ENCODE results near the gene PEX14.

PEX14 gene

DNA sequence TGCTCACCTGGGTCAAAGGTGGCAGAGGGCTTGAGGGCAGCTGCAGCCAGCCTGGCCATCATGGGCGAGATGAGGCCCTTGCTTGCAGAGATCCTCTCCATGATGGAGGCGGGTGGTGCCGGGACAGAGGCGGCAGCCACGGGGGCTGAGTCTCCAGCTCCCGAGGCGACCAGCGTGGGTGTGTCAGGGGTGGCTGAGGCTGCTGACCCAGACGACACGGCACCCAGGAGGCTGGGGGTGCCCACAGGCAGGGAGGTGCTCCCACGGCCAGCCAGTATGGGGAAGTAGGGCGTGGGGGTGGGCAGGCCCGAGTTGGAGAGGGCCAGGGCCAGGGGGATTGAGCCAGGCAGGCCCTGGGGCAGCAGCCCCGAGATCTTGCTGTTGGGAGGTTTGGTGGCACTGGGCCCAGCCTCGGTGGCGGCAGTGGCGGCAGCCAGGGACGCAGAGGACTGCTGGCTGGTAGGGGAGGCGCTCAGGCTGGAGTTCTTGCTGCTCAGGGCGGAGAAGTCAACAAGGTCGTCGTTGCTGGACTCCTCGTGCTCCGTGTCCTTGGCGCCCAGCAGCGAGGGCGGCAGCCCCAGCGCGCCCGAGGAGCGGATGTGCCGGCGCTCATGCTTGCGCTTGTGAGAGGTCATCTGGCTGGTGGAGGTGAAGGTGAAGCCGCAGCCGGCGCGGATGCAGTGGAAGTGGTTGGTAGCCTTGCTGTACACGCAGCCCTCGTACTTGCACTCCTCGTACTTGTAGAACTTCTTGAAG, 178.8 kb downstream of the PEX14 start:
- DNase-seq, result no peak

DNA sequence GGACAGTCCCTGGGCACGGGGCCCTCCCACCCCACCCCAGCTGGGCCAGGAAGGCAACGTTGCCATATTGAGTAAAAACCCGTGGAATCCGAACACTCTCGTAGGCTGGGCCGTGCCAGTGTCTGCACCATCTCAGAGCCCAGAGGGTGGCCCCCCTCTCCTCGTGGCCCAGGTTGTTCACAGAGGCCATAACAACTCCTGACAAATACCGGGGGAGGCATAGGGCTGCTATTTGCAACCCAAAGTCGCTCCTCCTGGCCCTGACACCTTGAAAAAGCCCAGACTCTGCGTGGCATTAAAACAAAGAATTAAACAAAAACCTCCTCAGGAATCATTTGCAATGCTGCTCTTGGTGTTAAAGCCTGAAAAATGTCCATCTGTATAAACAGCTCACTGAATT, 180.3 kb downstream of the PEX14 start:
- DNase-seq, result no peak

DNA sequence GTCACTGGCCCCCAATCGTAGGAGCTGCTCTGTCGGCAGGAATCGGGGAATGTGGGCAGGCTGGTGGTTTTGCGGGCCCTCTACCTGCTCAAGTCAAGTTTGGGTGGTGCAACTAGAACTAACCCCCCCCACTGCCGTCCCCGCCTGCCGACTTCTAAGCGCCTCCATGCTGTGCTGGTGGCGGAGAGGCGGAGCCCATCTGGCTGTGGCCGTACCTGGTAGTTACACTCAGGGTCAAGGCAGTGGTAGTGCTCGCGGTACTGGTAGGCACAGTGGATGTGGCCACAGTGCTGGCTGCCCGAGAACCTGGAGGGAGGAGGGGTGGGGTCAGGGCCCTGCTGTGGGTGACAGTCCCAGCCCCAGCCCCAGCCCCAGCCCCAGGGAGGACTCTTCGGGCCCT, 181.7 kb downstream of the PEX14 start:
- no peak for DNase-seq

DNA sequence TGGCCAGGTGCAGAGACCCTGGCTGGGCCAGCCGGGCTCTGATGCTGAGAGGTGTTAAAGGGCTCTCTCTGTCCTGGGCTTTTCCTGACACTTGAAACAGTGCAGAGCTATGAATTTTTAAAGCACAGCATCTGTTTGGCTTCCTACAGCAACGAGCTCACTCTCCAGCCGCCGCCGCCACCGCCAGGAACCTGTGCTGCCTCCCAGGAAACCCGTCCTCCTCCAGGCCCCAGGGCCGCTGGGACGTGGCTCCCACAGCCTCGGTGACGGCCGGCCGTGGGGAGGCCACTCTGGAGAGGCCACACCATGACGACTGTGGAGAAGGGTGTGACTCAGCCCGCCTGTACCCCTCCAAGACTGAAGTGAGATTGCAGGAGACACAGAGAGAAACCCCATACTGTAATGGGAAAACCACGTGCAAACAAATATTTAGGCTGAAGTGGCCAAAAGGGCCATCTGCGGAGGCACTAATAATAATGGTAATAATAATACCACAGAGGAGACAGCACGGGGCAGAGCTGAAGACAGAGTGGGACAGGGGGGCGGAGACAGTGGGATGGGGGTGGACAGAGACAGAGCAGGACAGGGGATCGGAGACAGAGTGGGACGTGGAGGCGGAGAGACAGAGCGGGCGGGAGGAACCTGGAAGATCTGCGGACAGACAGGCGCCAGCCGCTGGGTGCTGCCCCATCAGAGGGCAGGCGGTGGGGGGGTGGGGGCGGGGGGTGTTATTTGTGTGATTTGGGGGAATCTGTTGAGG, 182.5 kb downstream of the PEX14 start:
- DNase-seq, result no peak

DNA sequence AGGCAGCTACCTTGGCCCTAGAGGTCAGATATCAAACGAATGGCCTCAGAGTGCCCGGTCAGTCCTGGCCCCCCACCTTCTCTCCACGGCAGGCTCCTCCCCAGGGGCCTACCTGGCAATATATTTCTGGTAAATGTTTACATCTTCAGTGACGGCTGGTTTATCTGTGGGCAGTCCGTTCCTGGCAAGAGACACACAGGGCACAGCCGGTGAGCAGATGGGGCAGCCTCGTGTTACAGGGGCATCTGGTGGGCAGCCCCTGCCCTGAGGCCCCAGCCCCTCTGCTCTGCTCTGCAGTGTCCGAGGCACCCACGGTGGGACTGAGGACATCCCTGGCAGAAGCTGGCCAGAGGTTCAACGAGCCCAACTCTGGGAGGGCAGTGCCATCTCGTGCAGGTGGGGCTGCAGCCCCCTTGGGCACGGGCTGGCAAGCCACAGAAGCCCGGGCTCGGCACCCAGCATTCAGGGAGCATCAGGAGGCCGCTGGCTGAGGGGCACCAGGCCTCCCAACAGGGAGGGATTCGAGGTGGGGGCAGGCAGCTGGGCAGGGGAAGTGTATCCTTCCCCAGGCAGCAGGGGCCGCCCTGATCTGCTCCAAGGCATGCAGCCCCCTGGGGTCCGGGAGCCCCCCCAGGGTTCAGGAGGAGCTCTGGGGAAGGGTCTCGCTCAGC, 183.8 kb downstream of the PEX14 start:
- no peak for DNase-seq

DNA sequence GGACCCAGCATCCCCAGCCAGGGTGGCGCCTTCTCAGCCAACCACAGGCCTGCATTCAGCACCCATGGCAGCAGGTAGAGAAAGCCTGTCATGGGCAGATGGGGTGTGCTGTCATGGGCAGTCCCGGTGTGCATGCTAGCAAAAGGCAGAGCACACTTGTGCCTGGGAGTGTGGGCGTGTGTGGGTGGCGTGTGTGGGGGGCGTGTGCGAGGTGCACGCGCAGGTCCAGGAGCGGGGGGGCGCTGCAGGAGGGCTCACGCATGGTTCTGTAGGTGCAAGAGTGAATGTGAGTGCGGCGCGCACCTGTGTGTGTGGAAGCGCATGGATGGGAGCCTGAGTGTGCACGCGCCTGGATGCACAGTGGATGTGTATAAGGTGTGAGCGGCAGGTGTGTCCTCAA, 184.5 kb downstream of the PEX14 start:
- DNase-seq, result no peak

DNA sequence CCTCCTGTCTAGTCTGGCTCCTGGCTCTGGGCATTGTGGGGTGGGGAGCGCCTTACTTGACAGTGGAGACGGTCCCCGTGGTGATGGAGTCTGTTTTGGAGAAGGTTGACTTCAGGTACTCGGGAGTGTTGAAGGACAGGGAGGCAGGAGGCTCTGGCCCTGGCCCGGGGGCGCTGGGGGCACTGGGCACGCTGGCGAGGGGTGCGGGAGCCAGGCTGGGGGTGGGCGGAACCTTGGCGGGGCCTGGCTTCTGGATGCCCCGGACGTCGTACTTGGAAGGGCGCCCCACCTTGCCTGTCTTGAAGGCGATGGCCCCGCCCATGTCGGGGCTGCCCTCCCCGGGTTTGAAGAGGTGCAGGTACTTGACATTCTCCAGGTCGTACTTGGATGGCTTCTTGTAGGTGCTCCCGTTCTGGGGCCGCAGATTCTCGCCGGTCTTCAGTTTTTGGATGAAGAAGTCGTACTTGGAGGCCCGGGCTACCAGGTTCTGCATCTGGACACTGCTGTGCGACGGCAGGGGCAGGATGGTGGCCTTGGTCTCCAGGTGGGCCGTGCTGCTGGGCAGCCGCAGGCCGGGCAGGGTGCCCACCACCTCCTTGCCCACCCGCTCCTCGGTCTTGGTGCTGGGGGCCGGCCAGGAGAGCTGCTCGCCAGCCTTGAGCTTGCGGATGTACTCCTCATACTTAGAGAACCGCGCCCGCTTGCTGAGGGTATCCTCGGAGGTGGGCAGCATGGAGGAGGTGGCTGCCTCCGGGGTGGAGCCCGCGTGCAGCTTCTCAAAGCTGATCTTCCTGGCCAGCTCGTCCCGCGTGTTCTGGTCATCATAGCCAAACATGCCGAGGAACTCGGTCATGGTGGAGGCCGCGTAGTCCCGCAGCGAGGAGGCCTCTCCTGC, 185.1 kb downstream of the PEX14 start:
- DNase-seq, result no peak

DNA sequence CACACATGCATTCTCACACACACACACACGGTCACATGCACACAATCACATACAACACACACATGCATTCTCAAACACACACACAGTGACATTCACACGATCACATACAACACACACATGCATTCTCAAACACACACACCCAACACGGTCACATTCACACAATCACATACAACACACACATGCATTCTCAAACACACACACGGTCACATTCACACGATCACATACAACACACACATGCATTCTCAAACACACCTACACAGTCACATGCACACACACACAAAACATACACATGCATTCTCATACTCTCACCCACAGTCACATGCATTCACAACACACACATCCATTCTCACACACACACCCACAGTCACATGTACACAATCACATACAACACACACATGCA, 186.7 kb downstream of the PEX14 start:
- no peak for DNase-seq

DNA sequence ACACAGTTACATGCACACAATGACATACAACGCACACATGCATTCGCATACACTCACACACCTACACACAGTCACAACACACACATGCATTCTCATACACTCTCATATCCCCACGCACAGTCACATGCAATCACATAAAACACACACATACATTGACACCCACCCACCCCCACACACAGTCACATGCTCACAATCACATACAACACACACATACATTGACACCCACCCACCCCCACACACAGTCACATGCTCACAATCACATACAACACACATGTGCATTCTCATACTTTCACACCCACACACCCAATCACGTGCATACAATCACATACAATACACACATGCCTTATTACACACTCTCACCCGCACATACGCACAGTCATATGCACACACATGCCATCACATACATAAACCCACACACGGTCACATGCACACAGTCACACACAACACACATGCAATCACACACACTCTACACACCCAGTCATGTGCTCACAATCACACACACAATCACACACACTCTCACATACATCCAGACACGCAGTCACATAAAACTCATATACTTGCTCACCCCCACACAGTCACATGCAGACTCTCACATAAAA, 187.4 kb downstream of the PEX14 start:
- DNase-seq, result no peak

DNA sequence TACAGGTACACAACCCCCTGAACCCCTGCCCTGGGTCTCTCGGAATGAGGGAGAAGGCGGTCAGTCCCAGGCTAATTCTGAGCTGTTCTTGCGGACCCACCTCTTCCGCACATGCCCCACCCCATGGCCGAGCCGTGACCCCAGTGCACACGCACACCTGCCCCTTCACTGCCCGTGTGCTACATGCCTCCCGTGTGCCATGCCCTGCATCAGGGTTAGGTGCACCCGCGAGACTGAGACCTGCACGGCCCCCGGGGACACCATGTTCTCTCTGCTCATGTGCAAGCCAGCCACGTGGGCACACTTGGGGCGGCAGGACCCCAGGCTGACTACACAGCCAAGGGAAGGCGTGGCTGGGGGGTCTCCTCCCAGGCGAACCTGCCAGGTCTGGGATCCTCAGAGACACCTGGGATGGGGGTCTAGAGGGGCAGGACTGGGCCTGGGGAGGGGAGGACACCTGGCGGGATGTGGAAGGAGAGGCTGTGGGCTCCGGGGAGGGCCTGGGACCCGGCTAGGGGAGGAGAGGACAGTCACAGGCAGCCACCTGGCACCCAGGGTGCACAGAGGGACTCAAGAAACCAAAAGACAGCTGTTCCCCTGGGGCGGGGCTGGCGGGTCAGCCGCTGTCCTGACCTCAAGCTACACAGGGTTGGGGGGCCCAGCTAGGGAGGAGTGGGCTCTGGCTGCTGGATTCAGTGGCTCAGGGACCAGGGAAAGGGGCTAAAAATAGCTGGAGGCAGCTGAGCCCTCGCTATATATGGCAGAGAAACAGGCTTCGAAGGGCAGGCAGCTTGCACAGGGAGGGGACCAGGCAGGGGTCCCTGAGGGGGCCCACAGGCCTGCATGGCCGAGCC, 188.3 kb downstream of the PEX14 start:
- DNase-seq, result no peak

DNA sequence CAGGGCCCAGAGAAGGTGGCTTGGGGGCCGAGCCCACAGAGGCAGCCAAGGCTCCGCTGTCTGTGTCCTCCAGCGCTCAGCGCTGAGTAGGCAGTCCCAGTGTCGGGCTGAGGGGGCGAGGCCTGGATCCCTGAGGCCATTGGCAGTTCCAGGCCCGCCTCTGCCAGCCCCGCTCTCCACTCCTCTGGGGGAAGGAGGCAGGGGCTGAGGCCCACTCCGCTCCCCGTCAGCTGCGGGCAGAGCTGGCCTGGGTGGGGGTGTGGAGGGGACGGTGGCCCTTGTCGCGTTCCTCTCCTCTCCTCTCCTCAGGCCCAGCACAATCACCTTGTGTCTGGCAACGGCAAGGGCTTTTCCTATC, 188.9 kb downstream of the PEX14 start:
- no peak for DNase-seq

DNA sequence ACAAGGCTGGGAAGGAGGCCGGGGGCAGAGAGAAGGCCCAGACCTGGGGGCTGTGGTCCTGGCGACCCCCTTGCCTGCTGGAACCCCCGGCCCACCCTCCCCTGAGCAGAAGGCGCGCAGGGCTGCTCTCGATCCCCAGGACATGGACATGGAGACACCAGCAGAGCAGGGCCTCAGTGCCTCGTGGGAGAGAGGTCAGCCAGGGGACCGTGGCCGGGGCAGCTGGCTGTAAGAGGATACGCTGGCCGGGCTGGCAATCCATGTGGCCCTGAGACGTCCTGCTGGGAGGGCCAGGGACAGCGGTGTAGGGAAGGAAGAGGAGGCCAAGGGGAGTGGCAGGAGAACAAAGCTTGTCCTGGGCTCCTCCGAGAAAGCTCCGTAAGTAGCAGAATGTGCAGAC, 189.5 kb downstream of the PEX14 start:
- DNase-seq, result no peak

DNA sequence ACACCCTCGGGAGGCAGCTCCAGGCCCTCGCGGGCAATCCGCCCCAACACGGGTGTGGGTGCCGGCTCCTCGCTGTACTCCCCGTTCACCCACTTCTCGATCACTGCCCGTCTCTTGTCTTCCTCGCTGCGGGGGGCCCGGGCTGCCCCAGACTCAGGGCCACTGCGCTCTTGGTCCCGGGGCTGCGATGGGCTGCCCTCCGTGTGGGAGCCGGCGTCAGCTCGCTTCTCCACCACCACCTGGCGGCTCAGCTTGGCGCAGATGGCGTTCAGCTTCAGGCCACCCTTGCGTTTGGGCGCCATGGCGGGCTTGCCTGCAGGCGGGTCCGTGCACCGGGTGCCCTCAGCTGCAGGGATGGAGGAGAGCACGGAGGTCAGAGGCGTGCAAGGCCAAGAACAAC, 190.5 kb downstream of the PEX14 start:
- no peak for DNase-seq

DNA sequence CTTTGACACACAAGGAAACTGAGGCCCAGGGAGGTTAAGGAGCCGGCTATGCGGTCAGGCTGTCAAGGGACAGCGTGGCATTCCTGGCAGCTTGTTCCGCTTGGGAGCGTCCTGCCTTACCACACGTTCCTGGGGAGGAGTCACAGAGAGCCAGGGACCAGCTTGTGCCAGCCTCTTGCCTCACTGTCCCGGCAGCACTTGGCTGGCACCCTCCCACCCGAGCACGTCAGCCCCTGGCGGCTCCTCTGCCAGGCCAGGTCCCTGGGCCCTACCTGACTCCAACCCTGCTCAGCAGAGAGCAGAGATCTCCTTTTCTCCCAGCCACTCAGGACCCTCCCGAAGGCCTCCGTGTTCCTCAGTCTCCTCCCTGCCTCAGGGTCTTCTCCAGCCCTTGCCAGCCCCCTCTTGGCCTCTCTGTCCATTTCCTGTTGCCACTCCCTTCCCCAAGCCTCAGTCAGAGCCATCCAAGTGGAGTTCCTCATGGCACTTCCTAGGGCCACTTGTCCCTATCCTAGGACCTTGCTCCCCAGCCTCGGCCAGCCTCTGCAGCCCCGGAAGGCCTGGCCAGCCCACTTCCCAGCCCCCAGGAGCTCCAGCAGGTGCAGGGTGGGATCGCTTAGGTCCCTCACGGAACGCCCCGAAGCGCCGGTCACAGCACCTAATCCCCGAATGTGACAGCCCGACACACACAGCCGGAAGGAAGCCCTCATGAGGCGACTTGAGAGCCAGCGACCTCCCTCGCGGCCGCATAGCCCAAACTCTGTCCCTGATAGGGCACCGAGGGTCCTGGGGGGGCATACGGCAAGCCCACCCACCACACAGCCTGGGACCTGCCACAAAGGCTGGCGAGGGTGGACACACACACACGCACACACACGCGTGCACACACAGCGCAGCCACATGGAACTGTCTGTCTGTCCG, 191.4 kb downstream of the PEX14 start:
- no peak for DNase-seq

DNA sequence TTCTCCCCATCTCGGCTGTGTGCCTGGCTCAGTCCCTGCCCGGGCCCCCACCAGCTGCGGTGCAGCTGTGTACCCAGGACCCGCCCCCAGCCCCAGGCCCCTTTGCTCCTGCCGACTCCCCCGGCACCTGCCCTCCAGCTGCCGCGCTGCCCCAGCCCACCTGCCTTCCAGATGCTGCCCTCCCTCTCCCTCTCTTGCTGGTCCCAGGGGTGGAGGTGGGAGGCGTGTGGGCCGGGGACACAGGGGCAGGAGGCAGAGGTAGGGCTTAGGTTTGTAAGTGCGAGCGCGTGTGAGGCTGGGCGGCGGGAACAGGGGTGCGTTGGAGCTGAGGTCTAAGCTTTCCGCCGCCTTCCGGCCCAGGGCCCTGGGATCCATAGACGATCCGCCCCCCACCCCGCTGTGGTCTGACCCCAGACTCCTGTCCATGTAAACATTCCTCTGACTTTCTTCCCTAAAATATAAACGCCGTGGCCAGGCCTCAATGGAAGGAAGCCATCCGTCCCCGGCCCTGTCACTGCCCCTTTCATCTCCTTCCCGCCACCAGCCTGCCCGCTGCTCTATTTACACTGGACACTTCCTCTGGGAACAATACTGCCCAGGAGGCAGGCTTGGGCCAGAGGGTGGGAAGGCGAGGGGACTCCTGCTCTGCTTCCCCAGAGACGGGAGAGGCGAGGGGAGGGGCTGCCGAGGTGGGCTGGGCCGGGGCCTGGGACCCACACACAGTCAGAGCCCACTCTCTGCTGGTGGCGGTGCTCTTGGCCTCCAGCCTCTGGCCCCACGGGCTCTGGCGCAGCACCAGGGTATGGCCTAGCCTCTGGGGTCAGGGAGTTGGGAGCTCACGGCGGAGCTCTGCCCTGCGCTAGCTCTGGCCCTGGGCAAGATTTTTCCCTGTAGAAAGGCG, 193.4 kb downstream of the PEX14 start:
- DNase-seq, result no peak

DNA sequence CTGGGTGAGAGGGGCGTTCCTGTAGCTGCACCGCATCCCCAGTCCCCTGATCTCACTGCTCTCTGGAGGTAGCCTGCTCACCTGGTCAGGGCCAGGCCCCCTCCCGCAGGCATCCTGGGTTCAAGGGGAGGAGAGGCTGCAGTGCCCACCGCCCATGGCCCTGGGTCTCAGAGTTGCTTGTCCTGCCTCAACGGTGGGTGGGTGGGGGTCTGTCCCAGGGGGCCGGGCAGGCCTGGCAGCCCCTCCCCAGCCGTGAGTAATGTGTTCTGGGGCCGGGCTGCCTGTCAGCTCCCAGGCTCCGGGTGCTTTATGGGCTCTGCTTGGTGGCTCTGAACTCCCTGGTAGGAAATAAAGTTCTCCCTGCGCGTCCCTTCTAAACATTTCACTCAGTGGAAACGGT, 194.8 kb downstream of the PEX14 start:
- no peak for DNase-seq

DNA sequence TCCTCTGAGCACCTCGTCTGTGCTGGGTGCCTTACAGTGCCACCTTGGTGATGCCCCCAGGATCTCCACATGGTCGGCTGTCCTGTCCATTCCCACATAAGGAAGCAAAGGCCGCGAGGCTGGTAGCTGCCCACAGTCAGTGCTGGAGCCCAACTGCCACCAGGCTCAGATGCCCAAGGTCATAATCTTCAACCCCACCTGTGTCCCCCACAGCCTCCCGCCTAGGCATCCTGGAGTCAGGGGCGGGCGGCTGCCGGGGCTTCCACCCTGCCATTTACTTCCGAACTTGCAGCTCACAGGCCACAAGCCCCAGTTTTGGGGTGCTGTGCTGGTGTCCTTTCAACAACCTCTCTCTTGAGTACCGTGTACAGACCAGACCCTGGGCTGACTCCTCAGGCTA, 195.4 kb downstream of the PEX14 start:
- no peak for DNase-seq

DNA sequence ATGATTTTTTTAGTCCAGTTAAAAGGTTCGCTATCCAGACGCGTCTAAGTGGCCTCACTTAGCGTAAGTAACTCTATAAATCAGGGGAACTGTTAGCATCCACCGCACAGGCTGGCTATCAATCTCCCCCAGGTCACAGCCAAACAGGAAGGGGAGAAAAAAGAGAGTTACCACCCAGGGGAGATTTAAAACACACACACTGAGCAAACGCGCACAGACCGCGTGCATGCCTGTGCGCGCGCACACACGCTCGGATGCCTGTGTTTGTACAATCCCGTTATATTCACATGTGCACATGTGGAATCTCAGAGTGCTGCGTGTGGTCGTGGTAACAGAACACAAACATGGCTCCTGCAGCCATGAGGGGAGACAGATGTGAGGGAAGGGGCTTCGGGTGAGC, 196.3 kb downstream of the PEX14 start:
- DNase-seq, result no peak

DNA sequence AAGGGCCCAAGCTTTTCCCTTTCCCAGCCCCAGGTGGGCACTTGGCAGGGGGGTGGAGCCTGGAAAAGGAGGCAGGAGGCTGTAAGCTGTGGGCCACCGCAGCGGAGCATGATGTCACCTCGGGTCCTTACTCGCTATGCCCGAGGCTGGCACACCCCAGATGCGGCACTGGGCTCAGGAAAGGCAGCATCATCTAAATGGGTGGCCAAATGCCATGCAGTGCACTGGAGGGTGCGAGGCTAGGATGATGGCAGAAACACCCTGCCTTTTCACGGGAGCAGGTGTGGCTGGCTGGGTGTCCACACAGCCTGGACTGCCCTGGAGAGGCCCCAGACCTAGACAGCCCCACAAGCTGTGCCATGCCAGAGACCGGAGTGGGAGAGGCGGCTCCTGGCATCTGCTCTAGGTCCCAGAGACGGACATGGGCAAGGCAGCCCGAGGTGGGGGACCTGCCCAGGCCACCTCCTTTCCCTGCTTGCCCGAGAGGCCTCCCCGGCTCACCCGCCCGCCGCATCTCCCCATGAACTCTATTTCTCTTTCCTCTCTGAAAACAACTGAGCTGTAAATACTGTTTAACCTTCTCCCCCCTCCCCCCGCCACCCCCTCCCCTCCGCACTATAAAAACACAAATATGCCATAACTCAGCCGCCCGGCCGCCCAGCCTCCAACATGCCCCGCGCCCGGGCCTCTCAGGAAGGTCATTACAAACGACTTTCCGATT, 197.0 kb downstream of the PEX14 start:
- DNase-seq, result no peak
